Vagina (tissue), 2 donors: ENCODE measurements around the gene MAGI3. TPM values are rescaled to one million over a fixed set of nuclear protein-coding genes. Genes with fewer than 3 reads are reported as not detected.

ENCODE experiments used
- DNase-seq, 2 donors: peaks; one replicate each; pipeline ENCODE4 v3.0.0-alpha.2; 2017; ENCODE audit errors: extremely low spot score in 2 of 2
- H3K27ac ChIP-seq: fragments of 200-600 bp; sonication (generic); one replicate; pipeline ENCODE4 v1.5.1; 2019
- H3K27me3 ChIP-seq: fragments of 200-600 bp; sonication (generic); one replicate; pipeline ENCODE4 v1.5.1; 2019
- H3K36me3 ChIP-seq, 2 donors: fragments of 200-600 bp; sonication (generic); one replicate each; pipeline ENCODE4 v1.5.1; 2017 to 2019
- H3K4me1 ChIP-seq: fragments of 200-600 bp; sonication (generic); one replicate; pipeline ENCODE4 v1.5.1; 2019
- H3K4me3 ChIP-seq, 2 donors: fragments of 200-600 bp; sonication (generic); 1 replicate in 1 of 2; 2 replicates in 1 of 2; pipeline ENCODE4 v1.5.1; 2016 to 2019
- H3K9me3 ChIP-seq: fragments of 200-600 bp; sonication (generic); one replicate; pipeline ENCODE4 v1.5.1; 2019
- CTCF ChIP-seq, 3 experiments: fragments of 450-650 bp in 2 of 3; fragments of 200-600 bp in 1 of 3; sonication (generic) in 1 of 3; IDR thresholded peaks; one replicate each; pipeline ENCODE4 v1.5.1; 2017 to 2019; ENCODE audit warnings: antibody characterized with exemption in 3 of 3, mild to moderate bottlenecking in 2 of 3, moderate library complexity in 2 of 3
- POLR2A ChIP-seq, 2 donors: fragments of 450-650 bp; IDR thresholded peaks; one replicate each; pipeline ENCODE4 v1.6.1; 2017; ENCODE audit warnings: antibody characterized with exemption in 2 of 2, mild to moderate bottlenecking in 2 of 2, moderate library complexity in 2 of 2
- POLR2AphosphoS5 ChIP-seq, 2 donors: sonication (generic); formaldehyde crosslinking; IDR thresholded peaks; one replicate each; pipeline ENCODE4 v1.9.0; 2017; ENCODE audit warnings: antibody characterized with exemption in 2 of 2, mild to moderate bottlenecking in 2 of 2, low read depth in 1 of 2; ENCODE audit not compliant: insufficient read depth in 1 of 2
- intact Hi-C: fragments of 100-400 bp; cut with DNase I; formaldehyde crosslinking; loops from one replicate; pipeline ENCODE4 v1.15.1; 2023
- total RNA-seq: library from RNA; depleted of rRNA; stranded (reverse); fragments of >200 nt; gene quantifications from one replicate; pipeline ENCODE4 v1.2.3, GENCODE V29; 2016

MAGI3 gene
- total RNA-seq, 1 donor from 2014 or later = 18.4 TPM

- Histone ChIP-seq H3K27me3 (no peaks in the 10 kb centered on the region), H3K27ac (peak overlapping the region; percentile 88), H3K4me3 (peak overlapping the region; percentile 84 to 99), H3K4me1 (peaks cover 36% of the 10 kb centered on the region), H3K9me3 (no peaks in the 10 kb centered on the region), H3K36me3 (no peaks in the 10 kb centered on the region)
- TF ChIP-seq POLR2AphosphoS5 (IDR thresholded peaks at IDR 0.05; ENCODE audit: insufficient read depth in 1 of 2, low read depth in 1 of 2) (no peak), CTCF (IDR thresholded peaks at IDR 0.05) (no peak), POLR2A (IDR thresholded peaks at IDR 0.05) (no peak)
- intact Hi-C loops = no loop called here
- peak in 1 of 2 donors; percentile 86 for DNase-seq
Measured at GRCh38 chr1:113391649-113392271, 1.4 kb downstream of the MAGI3 start.

GRCh38 chr1:113392541-113393128 is 2.3 kb downstream of the MAGI3 start:
- H3K27ac ChIP-seq = no peak overlapping the region
- no peak for DNase-seq
- H3K9me3 ChIP-seq = no peaks in the 10 kb centered on the region
- H3K4me1 ChIP-seq = peaks cover 41% of the 10 kb centered on the region
- no peaks in the 10 kb centered on the region for H3K27me3 ChIP-seq
- peak overlapping the region; percentile 8 to 84 for H3K4me3 ChIP-seq
- no peaks in the 10 kb centered on the region for H3K36me3 ChIP-seq
- no peak for TF ChIP-seq POLR2AphosphoS5 (IDR thresholded peaks at IDR 0.05; ENCODE audit: insufficient read depth in 1 of 2, low read depth in 1 of 2)
- TF ChIP-seq POLR2A (IDR thresholded peaks at IDR 0.05) = no peak
- TF ChIP-seq CTCF (IDR thresholded peaks at IDR 0.05) = no peak
- intact Hi-C loops = no loop called here

GRCh38 chr1:113394043-113394862 is 3.9 kb downstream of the MAGI3 start:
- DNase-seq = no peak
- TF ChIP-seq POLR2A (IDR thresholded peaks at IDR 0.05) (no peak), POLR2AphosphoS5 (IDR thresholded peaks at IDR 0.05; ENCODE audit: insufficient read depth in 1 of 2, low read depth in 1 of 2) (no peak), CTCF (IDR thresholded peaks at IDR 0.05) (no peak)
- intact Hi-C loops = no loop called here
- Histone ChIP-seq H3K27me3 (no peaks in the 10 kb centered on the region), H3K9me3 (no peaks in the 10 kb centered on the region), H3K4me3 (no peak overlapping the region), H3K4me1 (peaks cover 34% of the 10 kb centered on the region), H3K36me3 (no peaks in the 10 kb centered on the region), H3K27ac (no peak overlapping the region)

- no peak overlapping the region for H3K4me3 ChIP-seq
- H3K36me3 ChIP-seq = no peaks in the 10 kb centered on the region
- H3K9me3 ChIP-seq = no peaks in the 10 kb centered on the region
- peaks cover 31% of the 10 kb centered on the region for H3K4me1 ChIP-seq
- DNase-seq = no peak
- no peaks in the 10 kb centered on the region for H3K27me3 ChIP-seq
- no peak overlapping the region for H3K27ac ChIP-seq
- TF ChIP-seq CTCF (IDR thresholded peaks at IDR 0.05) (no peak), POLR2AphosphoS5 (IDR thresholded peaks at IDR 0.05; ENCODE audit: insufficient read depth in 1 of 2, low read depth in 1 of 2) (no peak), POLR2A (IDR thresholded peaks at IDR 0.05) (no peak)
- intact Hi-C loops = no loop called here
Measured at GRCh38 chr1:113394863-113395259, 4.5 kb downstream of the MAGI3 start.
